ENCODE data around the gene VWA3B. TPM values are rescaled to one million over a fixed set of nuclear protein-coding genes. Genes with fewer than 3 reads are reported as not detected.
"Not testable (repeated sequence)": the region's sequence is repeated elsewhere in the genome, so short reads cannot be mapped to it uniquely, and the experiment has no call there.

Gene VWA3B
- total RNA-seq, 4 donors from 2014 or later, result 0.12 to 2.5 TPM; not detected in 2

- H3K4me3 ChIP-seq (ENCODE audit: low read depth, poor library complexity, severe bottlenecking), result no peak overlapping the region
- no peak for DNase-seq (ENCODE audit: low spot score in 2 of 2)
- TF ChIP-seq CTCF (IDR thresholded peaks at IDR 0.05) (no peak), POLR2A (IDR thresholded peaks at IDR 0.05) (no peak)
- 89 to 90% methylated on average over 1 of the region's 1 CpG for WGBS, 2 donors
- intact Hi-C loops (cut with DNase I; ENCODE audit: low total_unique reads), result no loop called here
Measured at GRCh38 chr2:98043101-98043500, 43.9 kb upstream of the VWA3B start.

DNA sequence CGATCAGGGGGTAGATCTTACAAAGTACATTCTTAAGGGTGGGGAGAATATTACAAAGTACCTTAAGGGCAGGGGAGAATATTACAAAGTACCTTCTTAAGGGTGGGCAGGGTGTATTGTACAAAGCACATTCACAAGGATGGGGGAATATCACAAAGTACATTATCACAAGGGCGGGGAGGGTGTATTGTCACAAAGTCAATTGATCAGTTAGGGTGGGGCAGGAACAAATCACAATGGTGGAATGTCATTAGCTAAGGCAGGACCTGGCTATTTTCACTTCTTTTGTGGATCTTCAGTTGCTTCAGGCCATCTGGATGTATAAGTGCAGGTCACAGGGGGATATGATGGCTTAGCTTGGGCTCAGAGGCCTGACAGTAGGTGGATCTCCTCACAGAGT lies 42.2 kb upstream of the VWA3B start:
- WGBS, 2 donors, result 92 to 95% methylated on average over 2 of the region's 2 CpGs
- H3K4me3 ChIP-seq (ENCODE audit: low read depth, poor library complexity, severe bottlenecking); DNase-seq (ENCODE audit: low spot score in 2 of 2); intact Hi-C loops (cut with DNase I; ENCODE audit: low total_unique reads): not testable (repeated sequence)

- whole genome bisulfite sequencing, 2 donors, result 64% methylated on average over 2 of the region's 2 CpGs
- no peak overlapping the region for H3K4me3 ChIP-seq (ENCODE audit: low read depth, poor library complexity, severe bottlenecking)
- TF ChIP-seq POLR2A (IDR thresholded peaks at IDR 0.05), result no peak
- TF ChIP-seq CTCF (IDR thresholded peaks at IDR 0.05), result no peak
- no peak for DNase-seq (ENCODE audit: low spot score in 2 of 2)
- intact Hi-C loops (cut with DNase I; ENCODE audit: low total_unique reads), result no loop called here
Measured at GRCh38 chr2:98050070-98050469, 36.9 kb upstream of the VWA3B start.

DNA sequence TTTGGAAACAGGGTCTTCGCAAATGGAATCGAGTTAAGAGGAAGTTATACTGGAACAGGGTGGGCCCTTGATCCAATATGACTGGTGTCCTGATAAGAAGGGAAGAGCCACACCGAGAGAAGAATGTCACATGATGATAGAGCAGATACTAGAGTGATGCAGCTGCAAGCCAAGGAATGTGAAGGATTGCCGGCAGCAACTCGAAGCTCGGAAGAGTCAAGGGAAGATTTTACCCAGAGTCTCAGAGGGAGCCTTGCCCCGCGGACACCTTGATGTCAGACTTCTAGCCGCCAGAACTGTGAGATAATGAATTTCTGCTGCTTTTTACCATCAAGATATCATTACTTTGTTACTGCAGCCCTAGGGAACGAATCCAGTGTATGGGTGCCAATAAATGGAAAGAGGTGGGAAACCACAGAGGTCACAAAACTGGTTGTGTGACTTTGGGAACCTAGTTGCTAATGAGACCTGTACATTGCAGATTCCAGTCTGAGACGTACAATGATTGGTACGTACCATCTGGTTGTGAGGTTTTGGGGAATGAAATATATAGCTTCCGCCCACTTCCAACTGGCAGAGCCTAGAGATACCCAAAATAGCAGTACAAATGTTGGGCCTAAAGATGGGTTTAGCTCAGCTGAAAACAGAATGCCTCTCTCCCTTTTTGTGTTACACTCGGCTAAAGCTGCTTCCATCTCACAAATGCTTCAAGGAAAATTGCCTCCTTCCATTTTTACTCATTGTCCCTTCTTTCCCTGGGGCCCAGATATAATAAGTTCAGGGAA lies 28.6 kb upstream of the VWA3B start:
- no peak for DNase-seq (ENCODE audit: low spot score in 2 of 2)
- no peak overlapping the region for H3K4me3 ChIP-seq (ENCODE audit: low read depth, poor library complexity, severe bottlenecking)
- intact Hi-C loops (cut with DNase I; ENCODE audit: low total_unique reads), result no loop called here
- WGBS, 2 donors, result 51 to 69% methylated on average over 14 of the region's 14 CpGs
- no peak for TF ChIP-seq CTCF (IDR thresholded peaks at IDR 0.05)
- TF ChIP-seq POLR2A (IDR thresholded peaks at IDR 0.05), result no peak

GRCh38 chr2:98060277-98060676 lies 26.7 kb upstream of the VWA3B start:
- intact Hi-C loops (cut with DNase I; ENCODE audit: low total_unique reads), result no loop called here
- 92 to 93% methylated on average over 6 of the region's 6 CpGs for WGBS, 2 donors
- DNase-seq (ENCODE audit: low spot score in 2 of 2), result no peak
- no peak overlapping the region for H3K4me3 ChIP-seq (ENCODE audit: low read depth, poor library complexity, severe bottlenecking)
- TF ChIP-seq CTCF (IDR thresholded peaks at IDR 0.05) (no peak), POLR2A (IDR thresholded peaks at IDR 0.05) (no peak)

DNA sequence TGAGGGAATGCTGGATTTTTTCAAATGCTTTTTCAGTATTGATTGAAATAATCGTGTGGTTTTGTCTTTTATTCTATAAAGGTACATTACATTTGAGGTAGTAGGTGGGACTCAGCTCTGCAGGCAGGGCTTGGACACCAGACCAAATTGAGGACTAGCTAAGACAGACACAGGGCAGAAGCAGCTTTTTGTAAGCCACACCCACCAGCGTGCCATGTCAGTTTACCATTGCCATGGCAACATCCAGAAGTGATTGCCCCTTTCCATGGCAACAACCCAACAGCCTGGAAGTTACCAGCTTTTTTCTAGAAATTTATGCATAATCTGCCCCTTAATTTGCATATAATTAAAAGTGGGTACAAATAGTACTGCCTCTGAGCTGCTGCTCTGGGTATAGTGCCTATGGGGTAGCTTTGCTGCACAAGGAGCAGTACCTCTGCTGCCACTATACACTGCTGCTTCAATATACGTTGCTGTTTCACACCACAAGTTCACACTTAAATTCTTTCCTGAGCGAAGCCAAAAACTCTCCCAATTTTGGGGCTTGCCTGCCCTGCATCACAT lies 23.6 kb upstream of the VWA3B start:
- H3K4me3 ChIP-seq (ENCODE audit: low read depth, poor library complexity, severe bottlenecking), result no peak overlapping the region
- WGBS, 2 donors, result 66 to 74% methylated on average over 4 of the region's 4 CpGs
- intact Hi-C loops (cut with DNase I; ENCODE audit: low total_unique reads), result no loop called here
- DNase-seq (ENCODE audit: low spot score in 2 of 2), result no peak
- TF ChIP-seq POLR2A (IDR thresholded peaks at IDR 0.05), result no peak
- TF ChIP-seq CTCF (IDR thresholded peaks at IDR 0.05), result no peak
